ENCODE data around the gene MTM1. TPM values are rescaled to one million over a fixed set of nuclear protein-coding genes. Genes with fewer than 3 reads are reported as not detected.

MTM1 gene
- total RNA-seq, 1 experiment from 2014 or later = 22.9 TPM

DNA sequence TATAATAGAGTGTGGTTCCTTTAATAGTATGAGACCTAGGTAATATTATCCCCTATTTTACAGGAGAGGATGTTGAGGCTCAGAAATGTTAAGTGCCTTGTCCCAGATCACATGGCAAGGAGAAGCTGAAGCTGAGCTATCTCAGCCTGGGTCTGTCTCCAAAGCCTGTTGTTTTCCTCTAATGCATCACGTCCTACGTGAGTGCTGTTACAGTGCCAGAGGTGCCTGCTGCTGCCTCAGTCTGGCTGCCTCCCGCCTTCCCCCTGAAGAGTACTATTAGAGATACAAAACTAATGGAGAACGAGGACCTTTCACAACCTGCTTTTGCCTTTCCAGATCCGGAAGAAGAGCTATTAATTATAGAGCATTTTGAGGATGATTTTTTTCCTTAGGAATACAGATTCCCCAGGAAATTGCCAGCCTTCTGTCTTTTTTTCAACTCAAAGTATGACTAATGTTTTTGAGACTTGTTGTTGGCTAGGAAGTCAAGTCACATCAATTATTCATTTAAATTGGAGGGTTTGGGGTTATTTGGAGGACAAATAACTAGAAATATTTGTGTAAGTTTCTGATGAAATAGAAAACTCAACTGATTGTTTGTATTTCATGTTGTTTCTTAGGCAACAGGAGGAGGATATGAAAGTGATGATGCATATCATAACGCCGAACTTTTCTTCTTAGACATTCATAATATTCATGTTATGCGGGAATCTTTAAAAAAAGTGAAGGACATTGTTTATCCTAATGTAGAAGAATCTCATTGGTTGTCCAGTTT lies 80.9 kb downstream of the MTM1 start:
- intact Hi-C loops (cut with micrococcal nuclease; ENCODE audit: unreplicated experiment) = loop anchor here (10.0 kb wide), 2 partner anchors 64 to 66 kb away; no protein-coding TSS in a partner anchor
- H3K9me2 ChIP-seq (ENCODE audit: insufficient read depth) = peaks cover 2% of the 10 kb centered on the region; the same call in 1 of the 2 replicates
- no peak overlapping the region for H3K27ac ChIP-seq
- BruUV-seq (replicated peaks) = no TSS peak
- no peak overlapping the region for H2AFZ ChIP-seq
- no peaks in the 10 kb centered on the region for H3K9me3 ChIP-seq (ENCODE audit: insufficient read depth, low read depth)
- POLR2A ChIA-PET (ENCODE audit: unreplicated experiment) = interaction anchor here (0.7 kb wide), 1 partner anchor 15 kb away, joined by 4 read pairs; no protein-coding TSS in a partner anchor
- no peak overlapping the region for H3K4me2 ChIP-seq
- H3K36me3 ChIP-seq (ENCODE audit: low read depth) = 0 out of 2 replicates have a peak, but pooled peaks cover 2% of the 10 kb centered on the region
- TF ChIP-seq, protein P1, sequence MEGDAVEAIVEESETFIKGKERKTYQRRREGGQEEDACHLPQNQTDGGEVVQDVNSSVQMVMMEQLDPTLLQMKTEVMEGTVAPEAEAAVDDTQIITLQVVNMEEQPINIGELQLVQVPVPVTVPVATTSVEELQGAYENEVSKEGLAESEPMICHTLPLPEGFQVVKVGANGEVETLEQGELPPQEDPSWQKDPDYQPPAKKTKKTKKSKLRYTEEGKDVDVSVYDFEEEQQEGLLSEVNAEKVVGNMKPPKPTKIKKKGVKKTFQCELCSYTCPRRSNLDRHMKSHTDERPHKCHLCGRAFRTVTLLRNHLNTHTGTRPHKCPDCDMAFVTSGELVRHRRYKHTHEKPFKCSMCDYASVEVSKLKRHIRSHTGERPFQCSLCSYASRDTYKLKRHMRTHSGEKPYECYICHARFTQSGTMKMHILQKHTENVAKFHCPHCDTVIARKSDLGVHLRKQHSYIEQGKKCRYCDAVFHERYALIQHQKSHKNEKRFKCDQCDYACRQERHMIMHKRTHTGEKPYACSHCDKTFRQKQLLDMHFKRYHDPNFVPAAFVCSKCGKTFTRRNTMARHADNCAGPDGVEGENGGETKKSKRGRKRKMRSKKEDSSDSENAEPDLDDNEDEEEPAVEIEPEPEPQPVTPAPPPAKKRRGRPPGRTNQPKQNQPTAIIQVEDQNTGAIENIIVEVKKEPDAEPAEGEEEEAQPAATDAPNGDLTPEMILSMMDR (conservative IDR thresholded peaks at IDR 0.05) = no peak
- TF ChIP-seq EZH2 (IDR thresholded peaks at IDR 0.05; ENCODE audit: low read depth) = no peak
- H3K27me3 ChIP-seq (ENCODE audit: insufficient read depth, low read depth) = no peaks in the 10 kb centered on the region
- no peaks in the 10 kb centered on the region for H3K4me1 ChIP-seq (replicated peaks; ENCODE audit: insufficient read depth)
- CTCF ChIA-PET = no interaction called here
- no peak for DNase-seq
- H3K79me2 ChIP-seq (ENCODE audit: low read depth) = no peaks in the 10 kb centered on the region
- no peaks in the 10 kb centered on the region for H4K20me1 ChIP-seq (ENCODE audit: insufficient read depth)
- no peak overlapping the region for H3K4me3 ChIP-seq
- no peaks in the 10 kb centered on the region for H3F3A ChIP-seq (ENCODE audit: insufficient read depth, low read depth)

GRCh38 chrX:150651906-150652305 lies 83.5 kb downstream of the MTM1 start:
- Histone ChIP-seq H3K4me1 (replicated peaks; ENCODE audit: insufficient read depth) (no peaks in the 10 kb centered on the region), H3K9me3 (ENCODE audit: insufficient read depth, low read depth) (no peaks in the 10 kb centered on the region), H3K27ac (no peak overlapping the region), H3F3A (ENCODE audit: insufficient read depth, low read depth) (no peaks in the 10 kb centered on the region), H3K36me3 (ENCODE audit: low read depth) (0 out of 2 replicates have a peak, but pooled peaks cover 5% of the 10 kb centered on the region), H3K4me3 (no peak overlapping the region), H3K4me2 (no peak overlapping the region), H4K20me1 (ENCODE audit: insufficient read depth) (no peaks in the 10 kb centered on the region), H2AFZ (no peak overlapping the region), H3K27me3 (ENCODE audit: insufficient read depth, low read depth) (no peaks in the 10 kb centered on the region), H3K9me2 (ENCODE audit: insufficient read depth) (peaks cover 4% of the 10 kb centered on the region; the same call in 1 of the 2 replicates), H3K79me2 (ENCODE audit: low read depth) (no peaks in the 10 kb centered on the region)
- POLR2A ChIA-PET (ENCODE audit: unreplicated experiment) = no interaction called here
- TF ChIP-seq EZH2 (IDR thresholded peaks at IDR 0.05; ENCODE audit: low read depth) = no peak
- TF ChIP-seq, protein P1 (conservative IDR thresholded peaks at IDR 0.05) = no peak
- intact Hi-C loops (cut with micrococcal nuclease; ENCODE audit: unreplicated experiment) = no loop called here
- no TSS peak for BruUV-seq (replicated peaks)
- DNase-seq = no peak
- CTCF ChIA-PET = interaction anchor here (0.7 kb wide), 1 partner anchor 68 kb away, joined by 4 read pairs; no protein-coding TSS in a partner anchor

- no peaks in the 10 kb centered on the region for H3K4me1 ChIP-seq (replicated peaks; ENCODE audit: insufficient read depth)
- no peak overlapping the region for H2AFZ ChIP-seq
- no peak overlapping the region for H3K4me3 ChIP-seq
- TF ChIP-seq, protein P1 (conservative IDR thresholded peaks at IDR 0.05) = no peak
- no peak for TF ChIP-seq EZH2 (IDR thresholded peaks at IDR 0.05; ENCODE audit: low read depth)
- peaks cover 4% of the 10 kb centered on the region; the same call in 1 of the 2 replicates for H3K9me2 ChIP-seq (ENCODE audit: insufficient read depth)
- H3K27ac ChIP-seq = no peak overlapping the region
- BruUV-seq (replicated peaks) = no TSS peak
- POLR2A ChIA-PET (ENCODE audit: unreplicated experiment) = no interaction called here
- DNase-seq = no peak
- no peaks in the 10 kb centered on the region for H4K20me1 ChIP-seq (ENCODE audit: insufficient read depth)
- no peak overlapping the region for H3K4me2 ChIP-seq
- CTCF ChIA-PET = no interaction called here
- H3F3A ChIP-seq (ENCODE audit: insufficient read depth, low read depth) = no peaks in the 10 kb centered on the region
- no peaks in the 10 kb centered on the region for H3K79me2 ChIP-seq (ENCODE audit: low read depth)
- H3K36me3 ChIP-seq (ENCODE audit: low read depth) = peaks cover 14% of the 10 kb centered on the region; the same call in 1 of the 2 replicates
- intact Hi-C loops (cut with micrococcal nuclease; ENCODE audit: unreplicated experiment) = no loop called here
- no peaks in the 10 kb centered on the region for H3K27me3 ChIP-seq (ENCODE audit: insufficient read depth, low read depth)
- H3K9me3 ChIP-seq (ENCODE audit: insufficient read depth, low read depth) = no peaks in the 10 kb centered on the region
Measured at GRCh38 chrX:150655788-150656187, 87.4 kb downstream of the MTM1 start.

Data from PC-9 (cell line).